Measurements from ENCODE around the gene UBE2V1.
"Not testable (repeated sequence)": the region's sequence is repeated elsewhere in the genome, so short reads cannot be mapped to it uniquely, and the experiment has no call there.

UBE2V1 gene

DNA sequence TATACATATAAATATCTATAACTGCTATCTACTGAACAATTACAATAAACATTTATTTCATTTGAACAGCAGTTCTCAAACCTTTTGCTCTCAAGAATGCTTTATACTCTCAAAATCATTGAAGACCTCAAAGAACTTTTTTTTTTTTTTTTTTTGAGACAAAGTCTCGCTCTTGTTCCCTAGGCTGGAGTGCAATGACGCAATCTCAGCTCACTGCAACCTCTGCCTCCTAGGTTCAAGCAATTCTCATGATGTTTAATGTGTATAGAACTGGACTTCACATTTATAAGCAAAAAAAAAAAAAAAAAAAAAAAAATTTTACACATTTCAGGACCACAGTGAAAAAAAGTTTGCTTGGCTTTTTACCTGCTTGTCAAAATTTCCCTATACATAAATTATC lies 11.7 kb downstream of the UBE2V1 start:
- no peak overlapping the region for H3K4me3 ChIP-seq (ENCODE audit: low read depth, low read length)
- DNase-seq (ENCODE audit: low read depth), result no peak

DNA sequence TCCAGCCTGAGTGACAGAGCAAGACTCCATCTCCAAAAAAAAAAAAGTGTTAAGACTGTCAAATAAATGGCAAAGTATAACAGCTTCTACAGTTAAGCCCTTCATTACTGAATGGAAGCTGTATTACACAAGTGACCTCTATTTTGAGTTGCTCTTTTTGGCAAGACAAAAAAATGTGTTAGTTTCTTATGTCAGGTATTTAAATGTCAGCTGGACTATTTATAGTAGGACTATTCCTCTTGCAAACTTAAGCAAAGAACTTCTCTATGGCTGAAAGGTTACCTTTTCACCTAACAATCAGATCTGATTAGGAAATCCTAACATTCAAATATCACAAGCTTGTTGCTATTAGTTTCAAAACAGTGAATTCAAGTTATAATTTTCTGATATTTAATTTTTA lies 12.4 kb downstream of the UBE2V1 start:
- H3K4me3 ChIP-seq (ENCODE audit: low read depth, low read length), result no peak overlapping the region
- no peak for DNase-seq (ENCODE audit: low read depth)

DNA sequence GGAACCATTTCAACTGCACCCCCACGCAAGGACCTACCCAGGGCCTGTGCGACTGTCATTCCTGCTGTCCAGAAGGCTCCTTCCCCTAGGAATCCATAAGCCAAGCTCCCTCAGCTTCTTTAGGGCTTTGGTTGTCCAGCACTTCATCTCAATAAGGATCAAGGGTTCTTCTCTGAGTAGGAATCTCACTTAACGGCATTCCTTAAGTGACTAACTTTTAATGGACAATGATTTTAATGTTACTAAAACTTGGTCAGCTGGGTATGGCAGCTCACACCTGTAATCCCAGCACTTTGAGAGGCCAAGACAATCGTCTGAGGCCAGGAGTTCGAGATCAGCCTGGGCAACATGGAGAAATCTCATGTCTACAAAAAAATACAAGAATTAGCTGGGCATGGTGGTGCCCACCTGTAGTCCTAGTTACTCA lies 13.4 kb downstream of the UBE2V1 start:
- no peak overlapping the region for H3K4me3 ChIP-seq (ENCODE audit: low read depth, low read length)
- DNase-seq (ENCODE audit: low read depth), result no peak

DNA sequence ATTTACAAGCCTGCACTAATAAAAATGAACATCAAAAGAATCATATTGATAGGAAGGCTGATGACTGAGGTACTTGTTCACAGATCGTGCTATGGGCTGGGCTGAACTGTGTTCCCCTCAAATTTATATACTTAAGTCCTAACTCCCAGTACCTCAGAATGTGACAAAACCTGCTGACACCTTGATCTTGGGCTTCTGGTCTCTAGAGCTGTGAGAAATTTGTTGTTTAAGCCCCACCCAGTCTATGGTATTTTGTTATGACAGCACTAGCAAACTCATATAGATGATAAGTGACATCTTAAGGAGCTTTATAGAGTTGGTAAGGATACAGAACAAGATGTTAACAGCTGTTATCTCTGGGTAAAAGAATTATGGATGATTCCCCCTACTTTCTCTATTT lies 13.8 kb downstream of the UBE2V1 start:
- DNase-seq (ENCODE audit: low read depth), result no peak
- H3K4me3 ChIP-seq (ENCODE audit: low read depth, low read length), result no peak overlapping the region

DNA sequence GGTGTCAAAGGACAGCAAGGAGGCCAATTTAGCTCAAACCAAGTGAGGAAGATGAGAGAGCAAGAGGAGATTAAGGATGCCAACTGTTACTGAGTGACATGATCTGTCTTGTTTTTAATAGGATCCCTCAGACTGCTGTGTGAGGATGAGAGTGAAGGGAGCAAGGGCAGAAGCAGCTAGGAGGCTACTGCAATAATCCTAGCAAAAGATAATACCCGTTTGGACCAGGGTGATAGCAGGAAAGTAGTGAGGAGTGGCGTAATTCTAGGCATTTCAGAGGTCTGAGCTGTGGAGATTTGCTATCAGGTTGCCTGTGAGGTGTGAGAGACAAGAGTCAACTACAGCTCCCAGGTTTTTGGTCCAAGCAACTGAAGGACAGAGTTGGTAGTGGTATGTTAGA lies 14.7 kb downstream of the UBE2V1 start:
- DNase-seq (ENCODE audit: low read depth), result no peak
- no peak overlapping the region for H3K4me3 ChIP-seq (ENCODE audit: low read depth, low read length)

DNA sequence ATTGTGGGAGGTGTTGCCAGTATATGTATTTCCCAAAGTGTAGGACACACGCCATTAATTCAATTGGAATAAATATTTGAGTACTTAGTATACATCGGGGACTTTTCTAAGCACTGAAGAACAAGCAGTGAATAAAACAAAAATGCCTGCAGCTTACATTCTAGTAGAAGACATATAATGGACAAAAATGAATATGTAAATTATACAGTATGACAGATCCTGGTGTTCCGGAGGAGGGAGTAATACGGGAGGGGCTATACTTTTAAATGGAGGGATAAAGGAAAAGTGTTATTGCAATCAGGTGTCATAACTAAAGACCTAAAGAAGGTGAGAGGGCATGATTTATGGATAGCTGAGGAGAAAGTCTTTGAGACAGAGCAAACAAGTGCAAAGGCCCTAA lies 15.1 kb downstream of the UBE2V1 start:
- no peak overlapping the region for H3K4me3 ChIP-seq (ENCODE audit: low read depth, low read length)
- DNase-seq (ENCODE audit: low read depth), result no peak

DNA sequence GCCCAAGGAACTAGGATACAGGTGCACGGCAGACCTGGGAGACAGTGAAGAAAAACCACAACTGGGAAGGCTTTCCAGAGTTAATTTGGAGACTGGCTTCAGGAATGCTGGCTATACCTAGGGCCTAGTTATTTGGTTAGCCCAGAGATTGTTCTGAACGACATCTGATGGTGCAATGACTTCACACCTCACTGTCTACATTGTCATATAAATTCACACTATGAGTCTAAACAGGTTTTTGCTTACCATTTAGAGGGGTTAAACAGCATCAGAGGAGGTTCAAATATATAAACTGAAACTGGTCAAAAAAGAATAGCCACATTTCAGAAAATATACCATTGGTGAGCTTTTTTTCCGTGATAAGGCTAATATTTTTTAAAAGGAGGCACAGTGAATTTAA lies 16.7 kb downstream of the UBE2V1 start:
- no peak for DNase-seq (ENCODE audit: low read depth)
- no peak overlapping the region for H3K4me3 ChIP-seq (ENCODE audit: low read depth, low read length)

DNA sequence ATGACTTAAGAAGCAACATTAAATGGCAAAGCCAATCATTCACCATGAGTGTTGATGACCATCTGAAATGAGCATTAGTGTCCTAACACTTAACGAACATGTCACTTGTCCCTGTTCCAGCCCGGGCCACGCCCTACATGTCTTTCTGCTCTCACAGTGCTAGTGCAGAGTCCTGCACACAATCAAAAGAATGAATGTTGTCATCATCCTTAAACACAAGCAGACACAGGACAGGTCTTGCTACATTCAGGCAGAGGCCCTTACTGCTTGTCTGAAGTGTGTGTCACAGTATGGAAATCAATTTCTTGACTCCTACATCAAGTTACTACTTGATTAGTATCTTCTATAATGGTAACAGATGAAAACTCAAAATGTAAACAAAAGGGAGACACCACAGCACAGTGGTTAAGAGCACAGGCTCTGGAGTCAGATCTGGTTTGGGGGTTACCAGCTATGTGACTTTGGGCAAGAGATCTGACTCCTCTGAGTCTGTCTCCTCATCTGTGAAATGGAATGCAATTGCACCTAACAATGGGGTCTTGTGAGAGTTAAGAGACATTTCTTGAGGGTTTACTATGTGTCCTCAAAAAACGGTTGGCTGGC lies 17.4 kb downstream of the UBE2V1 start:
- no peak for DNase-seq (ENCODE audit: low read depth)
- no peak overlapping the region for H3K4me3 ChIP-seq (ENCODE audit: low read depth, low read length)

DNA sequence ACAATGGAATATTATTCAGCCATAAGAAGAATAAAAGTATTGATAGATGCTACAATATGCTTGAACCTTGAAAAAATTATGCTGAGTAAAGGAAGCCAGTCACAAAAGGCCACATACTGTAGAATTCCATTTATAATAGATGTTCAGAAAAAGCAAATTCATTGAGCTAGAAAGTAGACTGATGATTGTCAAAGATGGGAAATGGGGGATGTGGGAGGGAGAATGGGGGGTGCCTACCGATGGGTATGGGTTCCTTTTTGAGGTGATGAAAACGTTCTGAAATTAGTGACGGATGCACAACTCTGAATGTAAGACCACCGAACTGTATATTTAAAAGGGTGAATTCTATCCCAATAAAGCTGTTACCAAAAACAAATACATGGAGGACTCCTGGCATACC lies 18.4 kb downstream of the UBE2V1 start:
- DNase-seq (ENCODE audit: low read depth), result no peak
- H3K4me3 ChIP-seq (ENCODE audit: low read depth, low read length), result no peak overlapping the region

DNA sequence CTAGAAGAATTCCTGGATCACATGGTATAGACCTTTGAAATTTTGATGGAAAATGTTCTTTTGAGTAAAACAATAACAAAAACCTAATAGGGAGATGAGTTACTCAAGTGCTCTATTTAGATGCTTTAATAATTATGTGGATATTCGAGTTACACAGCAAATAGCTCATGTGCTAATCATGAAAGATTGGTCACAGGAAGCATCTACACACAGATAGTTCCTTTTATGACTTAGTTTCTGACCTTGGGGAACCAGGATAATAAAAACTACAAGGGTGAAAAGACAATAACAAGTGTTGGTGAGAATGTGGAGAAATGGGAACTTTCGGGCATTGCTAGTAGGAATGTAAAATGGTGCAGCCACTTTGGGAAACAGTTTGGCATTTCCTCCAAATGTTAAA lies 19.7 kb downstream of the UBE2V1 start:
- DNase-seq (ENCODE audit: low read depth), result no peak

DNA sequence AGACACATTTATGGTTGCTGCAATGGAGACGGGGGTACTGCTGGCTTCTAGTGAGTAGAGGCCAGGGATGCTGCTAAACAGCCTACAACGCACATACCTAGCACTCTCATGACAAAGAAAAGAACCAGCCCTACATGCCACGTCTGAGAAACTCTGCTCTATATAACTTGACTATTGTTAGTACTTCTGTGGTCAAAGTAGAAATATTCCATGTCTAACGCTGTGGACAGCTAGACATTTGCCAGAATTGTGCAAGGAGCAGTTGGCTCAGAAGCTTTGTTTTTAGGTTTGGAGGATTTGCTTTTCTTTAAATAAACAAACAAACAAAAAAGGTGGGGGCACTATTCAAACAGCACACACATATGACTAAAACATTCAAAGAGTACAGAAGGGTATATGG lies 20.5 kb downstream of the UBE2V1 start:
- no peak overlapping the region for H3K4me3 ChIP-seq (ENCODE audit: low read depth, low read length)
- DNase-seq (ENCODE audit: low read depth), result no peak

More for the DNA sequence above, 19.7 kb downstream of the UBE2V1 start:
- no peak overlapping the region for H3K4me3 ChIP-seq (ENCODE audit: low read depth, low read length)

DNA sequence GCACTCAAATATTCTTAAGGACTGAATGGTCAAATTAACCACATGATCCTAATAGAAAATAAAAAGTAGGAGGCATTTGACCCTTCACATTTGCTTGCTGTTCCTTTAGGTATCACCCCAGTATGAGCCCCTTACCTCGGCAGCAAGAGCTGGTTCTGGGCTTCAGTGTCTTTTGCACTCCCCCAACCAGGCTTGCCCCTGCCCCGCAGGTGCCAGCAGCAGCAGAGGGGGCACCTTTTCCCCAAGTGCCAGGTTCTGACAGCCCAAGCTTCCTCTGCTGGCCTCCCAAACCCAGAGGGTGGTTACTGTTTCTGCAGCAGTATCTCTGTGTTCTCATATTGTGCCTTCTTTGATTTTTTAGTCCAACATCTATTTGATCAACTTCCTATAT lies 23.2 kb downstream of the UBE2V1 start:
- no peak overlapping the region for H3K4me3 ChIP-seq (ENCODE audit: low read depth, low read length)
- DNase-seq (ENCODE audit: low read depth), result no peak

DNA sequence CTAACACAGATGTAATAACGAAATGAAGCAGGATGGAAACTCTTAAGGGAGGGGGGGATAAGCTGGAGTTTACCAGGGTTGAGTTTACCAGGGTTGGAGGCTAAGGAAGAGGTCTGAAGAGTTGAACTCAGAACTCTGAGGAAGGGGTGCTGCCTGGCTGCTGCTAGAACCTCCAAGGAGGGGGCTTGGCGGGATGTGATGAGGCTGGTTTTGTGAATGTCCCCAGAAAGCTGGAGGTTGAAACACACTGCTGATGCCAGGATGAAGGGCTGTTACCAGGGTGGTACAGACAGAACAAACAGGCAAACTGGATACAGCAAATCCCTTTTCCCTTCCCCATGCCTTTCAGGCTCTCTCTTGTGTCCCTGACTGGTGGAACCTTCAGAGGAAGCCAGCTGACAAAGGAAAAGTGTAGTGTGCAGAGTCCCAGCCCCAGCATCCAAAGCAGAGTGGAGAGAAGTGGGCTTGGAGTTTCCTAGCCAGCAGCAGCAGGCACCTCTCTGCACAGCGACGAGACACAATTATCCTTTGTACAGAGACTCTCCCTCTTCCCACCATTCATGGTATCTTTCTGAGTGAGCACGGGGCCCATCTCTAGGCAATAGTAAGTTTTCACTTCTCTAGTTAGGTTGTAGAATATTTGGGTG lies 23.7 kb downstream of the UBE2V1 start:
- no peak for DNase-seq (ENCODE audit: low read depth)
- no peak overlapping the region for H3K4me3 ChIP-seq (ENCODE audit: low read depth, low read length)

DNA sequence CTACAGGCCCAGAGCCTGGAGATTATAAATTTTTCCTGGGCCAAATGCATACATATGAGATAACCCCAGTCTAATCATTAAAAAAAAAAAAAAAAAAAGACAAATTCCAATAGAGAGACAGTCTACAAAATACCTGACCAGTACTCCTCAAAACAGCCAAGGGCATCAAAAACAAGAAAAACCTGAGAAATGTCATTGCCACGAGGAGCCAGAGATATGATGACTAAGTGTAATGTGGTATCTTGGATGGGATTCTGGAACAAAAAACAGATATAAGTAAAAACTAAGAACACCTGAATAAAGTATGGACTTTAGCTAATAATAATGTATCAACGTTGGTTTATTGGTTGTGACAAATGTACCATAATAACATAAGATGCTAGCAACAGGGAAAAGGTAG lies 24.9 kb downstream of the UBE2V1 start:
- DNase-seq (ENCODE audit: low read depth), result no peak
- no peak overlapping the region for H3K4me3 ChIP-seq (ENCODE audit: low read depth, low read length)

DNA sequence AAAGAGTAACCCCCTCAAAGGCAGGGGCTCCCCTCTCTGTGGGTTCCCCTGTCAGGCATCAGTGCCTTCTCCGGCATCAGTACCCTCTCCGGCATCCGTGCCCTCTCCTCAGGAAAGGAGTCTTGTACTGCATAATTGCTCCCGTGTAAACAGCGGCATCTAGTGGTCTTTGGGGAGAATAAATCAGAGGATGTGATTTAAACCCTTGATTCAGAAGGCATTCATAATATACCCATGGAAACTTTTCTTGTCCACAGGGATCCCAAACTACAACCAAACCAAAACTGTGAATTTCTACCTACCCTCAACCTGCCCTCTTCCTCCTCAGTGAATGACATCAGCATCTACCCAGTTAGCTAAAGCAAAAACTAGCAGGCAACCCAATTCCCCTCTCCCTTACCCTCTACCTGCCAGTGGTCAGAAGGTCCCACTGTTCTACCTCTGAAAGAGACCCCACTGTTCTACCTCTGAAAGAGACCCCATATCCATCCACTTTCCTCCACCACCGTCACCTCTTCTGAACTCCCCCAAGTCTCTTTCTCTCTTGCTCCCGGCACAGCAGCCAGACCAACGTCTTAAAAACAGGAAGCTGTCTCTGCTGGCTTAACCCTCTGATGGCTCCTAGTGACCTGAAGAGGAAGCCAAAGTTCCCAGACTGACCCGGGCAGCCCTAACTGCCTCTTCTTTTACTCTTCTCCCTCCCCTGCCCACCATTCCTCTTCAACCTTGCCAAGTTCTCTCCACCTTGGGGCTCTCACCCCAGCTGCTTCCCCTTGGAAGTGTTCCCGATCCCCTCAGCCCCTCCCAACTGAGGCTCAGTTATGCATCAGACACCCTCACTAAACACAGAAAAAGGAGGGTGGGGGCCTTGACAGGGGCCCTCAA lies 27.2 kb downstream of the UBE2V1 start:
- no peak overlapping the region for H3K4me3 ChIP-seq (ENCODE audit: low read depth, low read length)
- DNase-seq (ENCODE audit: low read depth), result no peak

DNA sequence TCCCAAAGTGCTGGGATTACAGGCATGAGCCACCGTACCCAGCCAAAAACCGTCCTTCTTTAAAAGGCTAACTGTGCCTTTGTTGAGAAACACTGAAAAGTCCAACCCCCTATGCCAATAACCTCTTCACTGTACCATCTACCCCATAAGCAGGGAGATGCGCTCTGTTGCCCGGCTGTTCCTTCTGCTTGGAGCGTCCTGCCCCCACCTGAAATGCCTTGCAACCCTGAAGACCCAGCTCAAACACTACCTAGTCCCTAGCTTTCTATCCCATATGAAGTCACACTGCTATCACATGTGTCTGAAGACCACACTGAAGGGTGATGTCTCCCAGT lies 27.8 kb downstream of the UBE2V1 start:
- DNase-seq (ENCODE audit: low read depth), result no peak
- no peak overlapping the region for H3K4me3 ChIP-seq (ENCODE audit: low read depth, low read length)

DNA sequence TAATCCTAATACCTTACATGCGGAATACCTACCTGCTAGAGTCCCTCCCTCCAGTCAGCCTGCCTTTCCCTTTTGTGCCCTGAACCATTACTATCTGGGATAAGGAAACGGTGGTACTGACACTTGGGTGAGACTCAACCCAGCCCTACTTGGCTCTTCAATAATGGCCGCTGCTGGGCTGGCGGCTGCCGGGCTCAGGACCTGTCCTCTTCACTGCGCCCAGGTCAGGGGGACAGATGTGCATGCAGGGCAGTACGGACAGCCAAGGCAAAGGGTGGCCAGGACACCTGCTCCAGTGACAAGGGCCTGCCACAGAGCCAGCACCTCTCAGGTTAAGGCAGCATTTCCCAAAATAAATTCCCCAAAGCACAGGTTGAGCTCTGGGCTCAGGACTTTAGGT lies 29.9 kb downstream of the UBE2V1 start:
- DNase-seq (ENCODE audit: low read depth), result no peak
- H3K4me3 ChIP-seq (ENCODE audit: low read depth, low read length), result no peak overlapping the region

DNA sequence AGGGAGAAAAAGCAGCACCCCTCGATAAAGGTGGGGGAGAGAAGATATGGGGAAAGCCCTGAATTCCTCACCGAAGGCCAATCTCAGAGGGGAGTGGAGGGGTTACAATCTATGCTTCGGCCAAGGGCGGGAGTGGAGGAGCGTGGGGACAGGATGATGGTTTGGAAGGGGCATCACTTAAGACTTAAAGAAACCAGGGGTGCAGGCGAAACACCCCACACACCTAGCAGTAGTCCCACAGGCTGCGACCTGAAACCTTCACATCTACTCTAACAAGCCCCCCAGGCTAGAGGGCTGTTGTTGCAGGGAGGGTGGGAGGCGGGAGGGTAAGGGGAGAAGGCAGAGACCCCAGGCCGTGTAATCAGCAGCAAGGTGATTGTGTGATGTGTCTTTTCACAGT lies 30.9 kb downstream of the UBE2V1 start:
- DNase-seq (ENCODE audit: low read depth); H3K4me3 ChIP-seq (ENCODE audit: low read depth, low read length): not testable (repeated sequence)

DNA sequence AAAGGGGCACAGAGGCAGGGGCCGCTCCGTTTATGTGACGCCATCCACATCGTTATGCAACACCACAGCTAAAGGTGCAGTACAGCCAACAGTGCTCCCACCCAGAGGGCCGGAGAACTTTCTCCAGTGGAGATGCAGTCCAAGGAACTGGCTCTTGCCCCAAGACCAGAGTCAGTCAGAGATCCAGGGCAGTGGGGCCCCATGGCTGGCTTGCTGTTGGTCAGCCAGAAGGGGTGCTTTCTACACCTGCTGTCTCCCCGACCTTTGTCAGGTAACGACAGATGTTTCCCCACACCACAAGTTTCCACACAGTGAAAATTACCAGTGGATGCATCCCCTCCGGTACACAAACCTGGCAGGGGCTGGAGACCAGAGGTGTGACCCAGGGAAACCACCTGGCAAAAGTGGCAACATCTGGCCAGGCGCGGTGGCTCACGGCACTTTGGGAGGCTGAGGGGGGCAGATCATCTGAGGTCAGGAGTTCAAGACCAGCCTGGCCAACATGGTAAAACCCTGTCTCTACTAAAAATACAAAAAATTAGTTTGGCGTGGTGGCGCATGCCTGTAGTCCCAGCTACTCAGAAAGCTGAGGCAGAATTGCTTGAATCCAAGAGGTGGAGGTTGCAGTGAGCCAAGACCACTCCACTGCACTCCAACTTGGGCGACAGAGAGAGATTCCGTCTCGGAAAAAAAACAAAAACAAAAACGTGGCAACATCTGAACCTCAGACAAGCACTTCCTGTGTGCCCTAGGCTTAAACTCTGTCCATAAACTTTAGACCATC lies 34.9 kb downstream of the UBE2V1 start:
- H3K4me3 ChIP-seq (ENCODE audit: low read depth, low read length), result no peak overlapping the region
- DNase-seq (ENCODE audit: low read depth), result no peak

DNA sequence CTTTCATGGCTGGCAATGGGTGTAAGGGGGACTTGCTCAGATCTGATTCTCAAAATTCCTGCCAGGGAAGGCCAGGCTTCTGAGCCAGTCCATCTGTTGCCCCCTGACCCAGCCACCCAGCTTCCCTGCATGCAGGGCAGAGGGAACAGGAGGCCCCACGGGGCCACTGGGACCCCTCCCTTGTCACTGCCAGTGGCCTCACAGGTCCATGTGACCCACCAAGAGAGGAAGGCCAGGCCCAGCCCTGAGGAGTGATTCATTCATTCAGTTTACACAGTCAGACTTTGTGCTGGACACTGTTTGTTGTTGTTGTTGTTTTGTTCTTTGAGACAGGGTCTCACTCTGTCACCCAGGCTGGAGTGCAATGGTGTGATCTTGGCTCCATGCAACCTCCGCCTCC lies 39.5 kb downstream of the UBE2V1 start:
- no peak overlapping the region for H3K4me3 ChIP-seq (ENCODE audit: low read depth, low read length)
- DNase-seq (ENCODE audit: low read depth), result no peak

Measured in skeletal muscle cell (primary cell).